GM23338 (cell line): Measurements from ENCODE around the gene EVI5. TPM values are rescaled to one million over a fixed set of nuclear protein-coding genes. Genes with fewer than 3 reads are reported as not detected.

Experiments
- ATAC-seq: fragments of 200-7000 bp; cut with Tn5 transposase; 3 replicates; pipeline ENCODE4 v1.9.1; 2020
- DNase-seq: peaks from one replicate; pipeline ENCODE4 v3.0.0-alpha.2; 2015; ENCODE audit warnings: low spot score
- H2AFZ ChIP-seq: fragments of 200-600 bp; sonication (generic); 2 replicates; pipeline ENCODE4 v1.8.0; 2016; ENCODE audit warnings: antibody characterized with exemption, mild to moderate bottlenecking, moderate library complexity
- H3F3A ChIP-seq: fragments of 200-600 bp; sonication (generic); replicated peaks from 2 replicates; pipeline ENCODE4 v1.8.0; 2017; ENCODE audit warnings: antibody characterized with exemption, mixed run types, low read depth
- H3K27ac ChIP-seq: fragments of 200-600 bp; sonication (generic); 2 replicates; pipeline ENCODE4 v1.6.1; 2016; ENCODE audit warnings: low read depth
- H3K27me3 ChIP-seq: fragments of 200-600 bp; sonication (generic); 2 replicates; pipeline ENCODE4 v1.8.0; 2016; ENCODE audit warnings: mild to moderate bottlenecking, mixed run types, moderate library complexity; ENCODE audit not compliant: insufficient read depth
- H3K36me3 ChIP-seq: fragments of 200-600 bp; sonication (generic); 2 replicates; pipeline ENCODE4 v1.8.0; 2016; ENCODE audit warnings: mild to moderate bottlenecking; ENCODE audit not compliant: insufficient read depth
- H3K4me1 ChIP-seq: fragments of 200-600 bp; sonication (generic); 2 replicates; pipeline ENCODE4 v1.8.0; 2016; ENCODE audit warnings: mild to moderate bottlenecking, moderate library complexity; ENCODE audit not compliant: insufficient read depth
- H3K4me2 ChIP-seq: fragments of 200-600 bp; sonication (generic); 2 replicates; pipeline ENCODE4 v1.7.1; 2017; ENCODE audit warnings: mixed run types
- H3K4me3 ChIP-seq: fragments of 200-600 bp; sonication (generic); 2 replicates; pipeline ENCODE4 v1.6.1; 2016; ENCODE audit warnings: mixed run types
- H3K79me2 ChIP-seq: fragments of 200-600 bp; sonication (generic); replicated peaks from 2 replicates; pipeline ENCODE4 v1.8.0; 2017; ENCODE audit warnings: mild to moderate bottlenecking; ENCODE audit not compliant: insufficient read depth
- H3K9me2 ChIP-seq: fragments of 200-600 bp; sonication (generic); 2 replicates; pipeline ENCODE4 v1.8.0; 2017; ENCODE audit not compliant: insufficient read depth
- H4K20me1 ChIP-seq: fragments of 200-600 bp; sonication (generic); replicated peaks from 2 replicates; pipeline ENCODE4 v1.8.0; 2017; ENCODE audit warnings: mild to moderate bottlenecking; ENCODE audit not compliant: insufficient read depth
- H3K27ac Mint-ChIP-seq: 2 replicates; pipeline ENCODE4 v1.8.0; 2020; ENCODE audit warnings: inconsistent platforms, mild to moderate bottlenecking, moderate library complexity, mixed read lengths
- H3K27me3 Mint-ChIP-seq: 3 replicates; pipeline ENCODE4 v1.8.0; 2022; ENCODE audit warnings: low read depth, mild to moderate bottlenecking, moderate library complexity, mixed read lengths, inconsistent platforms; ENCODE audit not compliant: insufficient read depth, poor library complexity
- H3K36me3 Mint-ChIP-seq: 3 replicates; pipeline ENCODE4 v1.8.0; 2021; ENCODE audit warnings: low read depth, mild to moderate bottlenecking, inconsistent platforms, moderate library complexity, mixed read lengths
- H3K4me1 Mint-ChIP-seq: 3 replicates; pipeline ENCODE4 v1.8.0; 2020; ENCODE audit warnings: mild to moderate bottlenecking, inconsistent platforms, mixed read lengths
- H3K4me3 Mint-ChIP-seq: 3 replicates; pipeline ENCODE4 v1.8.0; 2021; ENCODE audit warnings: moderate library complexity, mild to moderate bottlenecking, inconsistent platforms, mixed read lengths
- H3K9me3 Mint-ChIP-seq: 3 replicates; pipeline ENCODE4 v1.8.0; 2020; ENCODE audit warnings: moderate library complexity, mild to moderate bottlenecking, inconsistent platforms, mixed read lengths
- CREB1 ChIP-seq: fragments of 250-450 bp; sonication (Bioruptor Pico); IDR thresholded peaks from 2 replicates; pipeline ENCODE4 v1.5.0; 2020; ENCODE audit warnings: low read depth, mild to moderate bottlenecking, moderate library complexity
- ETS1 ChIP-seq: IDR thresholded peaks from 2 replicates; pipeline ENCODE4 v1.6.1; 2016; ENCODE audit warnings: antibody characterized with exemption
- EZH2 ChIP-seq: fragments of 200-600 bp; sonication (generic); IDR thresholded peaks from one replicate; pipeline ENCODE4 v1.8.0; 2017; ENCODE audit warnings: antibody characterized with exemption, mild to moderate bottlenecking, low read depth; ENCODE audit not compliant: unreplicated experiment
- ZNF331 ChIP-seq: fragments of 250-450 bp; sonication (Bioruptor Pico); IDR thresholded peaks from 2 replicates; pipeline ENCODE4 v1.5.0; 2020; ENCODE audit warnings: low read depth, mild to moderate bottlenecking, moderate library complexity
- ZNF462 ChIP-seq: fragments of 250-450 bp; sonication (Bioruptor Pico); IDR thresholded peaks from 2 replicates; pipeline ENCODE4 v1.5.0; 2020; ENCODE audit warnings: mild to moderate bottlenecking, moderate library complexity
- polyA plus RNA-seq: library from polyadenylated mRNA; unstranded; fragments of >200 nt; fragmentation: Nextera tagmentation; extraction: Ambion mirVana; gene quantifications from 2 replicates; pipeline ENCODE4 v1.2.1, GENCODE V29; 2016
- total RNA-seq: library from RNA; depleted of rRNA; stranded (reverse); fragments of >200 nt; shearing (Covaris generic); gene quantifications from 2 replicates; pipeline ENCODE4 v1.2.3, GENCODE V29; 2014
- TF ChIP-seq, protein P1 (sequence below): IDR thresholded peaks from one replicate; pipeline ENCODE4 v1.6.1; 2018; ENCODE audit warnings: antibody characterized with exemption; ENCODE audit not compliant: unreplicated experiment

Gene EVI5
- total and polyA plus RNA-seq, 2 experiments from 2014 or later: 15.6 to 24.8 TPM

DNA sequence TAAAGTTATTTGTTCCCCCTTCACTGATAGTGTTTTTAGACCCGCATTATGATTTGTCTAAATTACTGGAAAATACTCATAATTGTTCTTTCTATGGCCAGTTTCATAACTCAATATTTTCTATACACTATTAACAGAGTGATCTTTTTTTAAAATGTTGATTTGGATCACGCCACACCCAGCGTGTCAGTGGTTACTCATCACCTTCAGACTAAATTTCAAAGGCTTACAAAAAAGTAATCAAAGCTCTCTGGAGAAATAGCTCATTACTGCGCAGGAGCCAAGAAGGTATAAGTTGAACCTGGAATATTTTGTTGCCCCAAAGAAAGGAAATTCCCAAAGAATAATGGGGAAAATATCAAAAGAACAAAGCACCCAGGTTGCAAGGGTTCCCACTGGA, 104.9 kb downstream of the EVI5 start (continued):
- TF ChIP-seq, protein P1, sequence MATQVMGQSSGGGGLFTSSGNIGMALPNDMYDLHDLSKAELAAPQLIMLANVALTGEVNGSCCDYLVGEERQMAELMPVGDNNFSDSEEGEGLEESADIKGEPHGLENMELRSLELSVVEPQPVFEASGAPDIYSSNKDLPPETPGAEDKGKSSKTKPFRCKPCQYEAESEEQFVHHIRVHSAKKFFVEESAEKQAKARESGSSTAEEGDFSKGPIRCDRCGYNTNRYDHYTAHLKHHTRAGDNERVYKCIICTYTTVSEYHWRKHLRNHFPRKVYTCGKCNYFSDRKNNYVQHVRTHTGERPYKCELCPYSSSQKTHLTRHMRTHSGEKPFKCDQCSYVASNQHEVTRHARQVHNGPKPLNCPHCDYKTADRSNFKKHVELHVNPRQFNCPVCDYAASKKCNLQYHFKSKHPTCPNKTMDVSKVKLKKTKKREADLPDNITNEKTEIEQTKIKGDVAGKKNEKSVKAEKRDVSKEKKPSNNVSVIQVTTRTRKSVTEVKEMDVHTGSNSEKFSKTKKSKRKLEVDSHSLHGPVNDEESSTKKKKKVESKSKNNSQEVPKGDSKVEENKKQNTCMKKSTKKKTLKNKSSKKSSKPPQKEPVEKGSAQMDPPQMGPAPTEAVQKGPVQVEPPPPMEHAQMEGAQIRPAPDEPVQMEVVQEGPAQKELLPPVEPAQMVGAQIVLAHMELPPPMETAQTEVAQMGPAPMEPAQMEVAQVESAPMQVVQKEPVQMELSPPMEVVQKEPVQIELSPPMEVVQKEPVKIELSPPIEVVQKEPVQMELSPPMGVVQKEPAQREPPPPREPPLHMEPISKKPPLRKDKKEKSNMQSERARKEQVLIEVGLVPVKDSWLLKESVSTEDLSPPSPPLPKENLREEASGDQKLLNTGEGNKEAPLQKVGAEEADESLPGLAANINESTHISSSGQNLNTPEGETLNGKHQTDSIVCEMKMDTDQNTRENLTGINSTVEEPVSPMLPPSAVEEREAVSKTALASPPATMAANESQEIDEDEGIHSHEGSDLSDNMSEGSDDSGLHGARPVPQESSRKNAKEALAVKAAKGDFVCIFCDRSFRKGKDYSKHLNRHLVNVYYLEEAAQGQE: no peak
- no peak for TF ChIP-seq ZNF462 (CRISPR knock-in tag)

- no peak for DNase-seq
- no peaks in the 10 kb centered on the region for H3K4me1 Mint-ChIP-seq
- no peak for TF ChIP-seq ZNF331 (CRISPR knock-in tag)
- TF ChIP-seq EZH2: no peak
- no peak for TF ChIP-seq ETS1
- no peak for TF ChIP-seq CREB1 (CRISPR knock-in tag)
Measured at GRCh38 chr1:92663775-92664174, 121.1 kb downstream of the EVI5 start.

More at GRCh38 chr1:92663775-92664174, 121.1 kb downstream of the EVI5 start:
- Mint-ChIP-seq H3K9me3 (no peaks in the 10 kb centered on the region), H3K27me3 (no peaks in the 10 kb centered on the region), H3K36me3 (no peaks in the 10 kb centered on the region), H3K27ac (no peak overlapping the region), H3K4me3 (no peak overlapping the region)
- no peaks in the 10 kb centered on the region for H3K27me3 ChIP-seq
- H3K4me3 ChIP-seq: no peak overlapping the region
- H3K79me2 ChIP-seq: no peaks in the 10 kb centered on the region
- no peak overlapping the region for H2AFZ ChIP-seq
- no peaks in the 10 kb centered on the region for H4K20me1 ChIP-seq
- no peaks in the 10 kb centered on the region for H3K4me1 ChIP-seq
- no peak overlapping the region for H3K27ac ChIP-seq
- H3K36me3 ChIP-seq: no peaks in the 10 kb centered on the region
- H3F3A ChIP-seq: no peaks in the 10 kb centered on the region
- no peak for ATAC-seq
- no peak overlapping the region for H3K4me2 ChIP-seq
- H3K9me2 ChIP-seq: no peaks in the 10 kb centered on the region
